Measurements from ENCODE around the gene SEC23A. TPM values are rescaled to one million over a fixed set of nuclear protein-coding genes. Genes with fewer than 3 reads are reported as not detected.
"Not testable (repeated sequence)": the region's sequence is repeated elsewhere in the genome, so short reads cannot be mapped to it uniquely, and the experiment has no call there.

Gene SEC23A
- total and polyA plus RNA-seq, 2 experiments from 2014 or later, result 192 to 246 TPM

GRCh38 chr14:39069923-39070322 lies 33.1 kb downstream of the SEC23A start:
- H3K4me1 ChIP-seq (ENCODE audit: insufficient read depth), result no peaks in the 10 kb centered on the region
- peaks cover 81% of the 10 kb centered on the region for H3K36me3 ChIP-seq (ENCODE audit: low read depth)
- TF ChIP-seq EZH2phosphoT487 (IDR thresholded peaks at IDR 0.05; ENCODE audit: insufficient read depth, low read depth), result no peak
- no peak for TF ChIP-seq EZH2 (IDR thresholded peaks at IDR 0.05; ENCODE audit: insufficient read depth, poor library complexity, severe bottlenecking)
- H3K4me2 ChIP-seq (ENCODE audit: unreplicated experiment), result no peak overlapping the region
- H3F3A ChIP-seq (ENCODE audit: insufficient read depth), result no peaks in the 10 kb centered on the region; the same call in 1 of the 2 replicates
- H3K9me3 ChIP-seq (ENCODE audit: low read depth), result no peaks in the 10 kb centered on the region
- H2AFZ ChIP-seq, result no peak overlapping the region
- no peaks in the 10 kb centered on the region for H3K9me2 ChIP-seq (ENCODE audit: insufficient read depth)
- no peak overlapping the region for H3K9ac ChIP-seq
- H3K79me2 ChIP-seq (ENCODE audit: insufficient read depth), result peaks cover 88% of the 10 kb centered on the region
- no peak for DNase-seq
- no peaks in the 10 kb centered on the region for H4K20me1 ChIP-seq (ENCODE audit: insufficient read depth)
- H3K4me3 ChIP-seq, result no peak overlapping the region
- whole genome bisulfite sequencing, 2 experiments (ENCODE audit: low coverage in 1 of 2, low lambda C conversion rate in 2 of 2, missing lambda C conversion rate in 2 of 2), result 97 to 98% methylated on average over 5 of the region's 5 CpGs
- in situ Hi-C loops (cut with MboI), result no loop called here
- H3K27ac ChIP-seq, result no peak overlapping the region
- H3K27me3 ChIP-seq (replicated peaks; ENCODE audit: insufficient read depth), result no peaks in the 10 kb centered on the region

DNA sequence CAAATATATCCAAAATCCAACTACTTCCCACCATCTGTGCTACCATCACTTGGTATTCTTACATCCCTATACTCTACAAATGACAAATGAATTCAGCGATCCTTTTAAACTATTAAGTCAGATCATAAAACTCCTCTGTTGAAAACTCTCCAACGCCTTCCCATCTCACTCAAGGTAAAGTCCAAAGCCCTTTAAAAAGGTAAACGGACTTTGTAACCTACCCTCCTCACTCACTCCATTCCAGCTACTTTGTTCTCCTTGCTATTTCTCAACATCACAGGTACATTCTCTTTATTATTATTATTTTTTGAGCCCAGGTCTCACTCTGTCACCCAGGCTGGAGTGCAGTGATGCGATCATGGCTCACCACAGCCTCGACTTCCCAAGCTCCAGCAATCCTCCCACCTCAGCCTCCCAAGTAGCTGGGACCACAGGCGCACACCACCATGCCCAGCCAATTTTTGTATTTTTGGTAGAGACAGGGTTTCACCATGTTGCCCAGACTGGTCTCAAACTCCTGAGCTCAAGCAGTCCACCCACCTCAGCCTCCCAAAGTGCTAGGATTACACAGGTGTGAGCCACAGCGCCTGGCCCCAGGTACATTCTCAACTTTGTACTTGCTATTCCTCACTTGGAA lies 33.7 kb downstream of the SEC23A start:
- in situ Hi-C loops (cut with MboI); H3K4me3 ChIP-seq; H3K27ac ChIP-seq; H3K9me3 ChIP-seq (ENCODE audit: low read depth); H3K27me3 ChIP-seq (replicated peaks; ENCODE audit: insufficient read depth); H4K20me1 ChIP-seq (ENCODE audit: insufficient read depth); H3F3A ChIP-seq (ENCODE audit: insufficient read depth); DNase-seq; H3K4me1 ChIP-seq (ENCODE audit: insufficient read depth); H2AFZ ChIP-seq; H3K9ac ChIP-seq; H3K9me2 ChIP-seq (ENCODE audit: insufficient read depth); H3K4me2 ChIP-seq (ENCODE audit: unreplicated experiment): not testable (repeated sequence)
- 95% methylated on average over 7 of the region's 7 CpGs for WGBS, 2 experiments (ENCODE audit: low coverage in 1 of 2, low lambda C conversion rate in 2 of 2, missing lambda C conversion rate in 2 of 2)
- H3K36me3 ChIP-seq (ENCODE audit: low read depth), result peaks cover 82% of the 10 kb centered on the region
- H3K79me2 ChIP-seq (ENCODE audit: insufficient read depth), result peaks cover 88% of the 10 kb centered on the region

- Histone ChIP-seq H3K79me2 (ENCODE audit: insufficient read depth) (peaks cover 76% of the 10 kb centered on the region), H3K9me2 (ENCODE audit: insufficient read depth) (no peaks in the 10 kb centered on the region), H3K4me1 (ENCODE audit: insufficient read depth) (0 out of 2 replicates have a peak, but pooled peaks cover 3% of the 10 kb centered on the region), H3K9me3 (ENCODE audit: low read depth) (no peaks in the 10 kb centered on the region), H2AFZ (no peak overlapping the region), H3K27me3 (replicated peaks; ENCODE audit: insufficient read depth) (no peaks in the 10 kb centered on the region), H3F3A (ENCODE audit: insufficient read depth) (peaks cover 7% of the 10 kb centered on the region), H4K20me1 (ENCODE audit: insufficient read depth) (no peaks in the 10 kb centered on the region), H3K27ac (no peak overlapping the region), H3K36me3 (ENCODE audit: low read depth) (peaks cover 91% of the 10 kb centered on the region), H3K4me3 (no peak overlapping the region), H3K4me2 (ENCODE audit: unreplicated experiment) (no peak overlapping the region), H3K9ac (no peak overlapping the region)
- TF ChIP-seq EZH2 (IDR thresholded peaks at IDR 0.05; ENCODE audit: insufficient read depth, poor library complexity, severe bottlenecking) (no peak), EZH2phosphoT487 (IDR thresholded peaks at IDR 0.05; ENCODE audit: insufficient read depth, low read depth) (no peak)
- in situ Hi-C loops (cut with MboI), result no loop called here
- DNase-seq, result no peak
- WGBS, 2 experiments (ENCODE audit: low coverage in 1 of 2, low lambda C conversion rate in 2 of 2, missing lambda C conversion rate in 2 of 2), result 97 to 99% methylated on average over 4 of the region's 4 CpGs
Measured at GRCh38 chr14:39060818-39061437, 42.1 kb downstream of the SEC23A start.

DNA sequence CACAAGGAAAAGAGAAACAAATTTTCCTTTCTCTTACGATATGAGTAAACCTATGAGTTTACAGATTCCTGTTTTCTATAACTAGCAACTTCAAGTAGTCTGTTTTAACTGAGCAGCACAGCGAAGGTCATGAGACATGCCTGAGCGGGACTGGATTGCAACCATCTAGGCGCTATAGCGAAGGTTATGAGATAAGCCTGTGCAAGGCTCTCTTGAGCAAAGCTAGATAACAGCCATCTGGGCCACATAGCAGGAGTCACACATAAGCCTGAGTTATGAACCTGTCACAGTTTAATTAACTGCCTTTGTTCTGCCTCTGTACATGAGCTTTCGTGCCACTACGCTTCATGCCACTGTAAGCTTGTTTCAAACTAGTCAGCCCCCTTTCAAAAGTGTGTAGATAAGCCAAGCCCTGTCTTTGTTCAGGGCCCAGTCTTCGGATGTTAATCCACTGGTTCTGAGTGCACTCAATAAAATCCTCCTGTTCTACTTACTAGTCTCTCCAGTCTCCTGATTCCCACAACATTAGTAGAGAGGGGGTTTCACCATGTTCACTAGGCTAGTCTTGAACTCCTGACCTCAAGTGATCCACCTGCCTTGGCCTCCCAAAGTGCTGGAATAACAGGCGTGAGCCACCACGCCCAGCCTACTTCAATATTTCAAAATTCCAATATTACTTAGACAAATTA lies 47.1 kb downstream of the SEC23A start:
- Histone ChIP-seq H3K4me3 (no peak overlapping the region), H3K9me3 (ENCODE audit: low read depth) (no peaks in the 10 kb centered on the region), H4K20me1 (ENCODE audit: insufficient read depth) (no peaks in the 10 kb centered on the region), H2AFZ (no peak overlapping the region), H3F3A (ENCODE audit: insufficient read depth) (peaks cover 37% of the 10 kb centered on the region), H3K27ac (no peak overlapping the region), H3K79me2 (ENCODE audit: insufficient read depth) (peaks cover 78% of the 10 kb centered on the region), H3K9me2 (ENCODE audit: insufficient read depth) (no peaks in the 10 kb centered on the region), H3K27me3 (replicated peaks; ENCODE audit: insufficient read depth) (no peaks in the 10 kb centered on the region), H3K4me1 (ENCODE audit: insufficient read depth) (peaks cover 18% of the 10 kb centered on the region), H3K36me3 (ENCODE audit: low read depth) (peaks cover 93% of the 10 kb centered on the region), H3K4me2 (ENCODE audit: unreplicated experiment) (no peak overlapping the region), H3K9ac (no peak overlapping the region)
- 92 to 95% methylated on average over 10 of the region's 10 CpGs for WGBS, 2 experiments (ENCODE audit: low coverage in 1 of 2, low lambda C conversion rate in 2 of 2, missing lambda C conversion rate in 2 of 2)
- in situ Hi-C loops (cut with MboI), result no loop called here
- DNase-seq, result no peak
- TF ChIP-seq EZH2phosphoT487 (IDR thresholded peaks at IDR 0.05; ENCODE audit: insufficient read depth, low read depth) (no peak), EZH2 (IDR thresholded peaks at IDR 0.05; ENCODE audit: insufficient read depth, poor library complexity, severe bottlenecking) (no peak)

- 74% methylated on average over 5 of the region's 5 CpGs for WGBS, 2 experiments (ENCODE audit: low coverage in 1 of 2, low lambda C conversion rate in 2 of 2, missing lambda C conversion rate in 2 of 2)
- H3K27me3 ChIP-seq (replicated peaks; ENCODE audit: insufficient read depth); H3K9ac ChIP-seq; H3K4me3 ChIP-seq; H3K9me3 ChIP-seq (ENCODE audit: low read depth); H4K20me1 ChIP-seq (ENCODE audit: insufficient read depth); H2AFZ ChIP-seq; H3K4me2 ChIP-seq (ENCODE audit: unreplicated experiment); H3K9me2 ChIP-seq (ENCODE audit: insufficient read depth); in situ Hi-C loops (cut with MboI); DNase-seq; H3K27ac ChIP-seq: not testable (repeated sequence)
- peaks cover 83% of the 10 kb centered on the region for H3K36me3 ChIP-seq (ENCODE audit: low read depth)
- peaks cover 72% of the 10 kb centered on the region for H3K79me2 ChIP-seq (ENCODE audit: insufficient read depth)
- peaks cover 53% of the 10 kb centered on the region for H3F3A ChIP-seq (ENCODE audit: insufficient read depth)
- peaks cover 25% of the 10 kb centered on the region for H3K4me1 ChIP-seq (ENCODE audit: insufficient read depth)
Measured at GRCh38 chr14:39052869-39053454, 50.1 kb downstream of the SEC23A start.

All from GM23248 (cell line).